Lower lobe of right lung (tissue), 2 donors: ENCODE measurements around the gene LRRC7. TPM values are rescaled to one million over a fixed set of nuclear protein-coding genes. Genes with fewer than 3 reads are reported as not detected.

Source experiments
- ATAC-seq, 2 donors: fragments of 200-7000 bp; cut with Tn5 transposase; one replicate each; pipeline ENCODE4 v1.9.1; 2020 to 2022; ENCODE audit warnings: mild to moderate bottlenecking in 2 of 2, moderate library complexity in 2 of 2
- DNase-seq: peaks from one replicate; pipeline ENCODE4 v3.0.0-alpha.2; 2020
- H3K27ac ChIP-seq: fragments of 200-600 bp; one replicate; pipeline ENCODE4 v1.8.0; 2022
- H3K27me3 ChIP-seq: fragments of 200-600 bp; one replicate; pipeline ENCODE4 v1.8.0; 2022; ENCODE audit warnings: low read depth
- H3K36me3 ChIP-seq: fragments of 200-600 bp; one replicate; pipeline ENCODE4 v1.8.0; 2022; ENCODE audit warnings: mild to moderate bottlenecking
- H3K4me1 ChIP-seq: fragments of 200-600 bp; one replicate; pipeline ENCODE4 v1.8.0; 2022
- H3K4me3 ChIP-seq: fragments of 200-600 bp; one replicate; pipeline ENCODE4 v1.8.0; 2022; ENCODE audit warnings: mild to moderate bottlenecking
- H3K9me3 ChIP-seq: fragments of 200-600 bp; one replicate; pipeline ENCODE4 v1.8.0; 2022
- intact Hi-C: fragments of 100-400 bp; cut with DNase I; formaldehyde crosslinking; loops from one replicate; pipeline ENCODE4 v1.11.0; 2022
- total RNA-seq: library from RNA; stranded (reverse); fragmentation: NEBNext Ultra II Directional; extraction: Animal tissue kit (Norgen Biotek cat#: 25700); gene quantifications from one replicate; pipeline ENCODE4 v1.2.1, GENCODE V29; 2021
- TF ChIP-seq, protein P1 (sequence below): fragments of 200-600 bp; IDR thresholded peaks from one replicate; pipeline ENCODE4 v1.8.0; 2022; ENCODE audit warnings: antibody characterized with exemption, mild to moderate bottlenecking
- donor health status: DM: no; HTN: yes; CAD: no; lungs with severe emphysema.

Gene LRRC7
- total RNA-seq, 1 donor from 2014 or later = not detected

DNA sequence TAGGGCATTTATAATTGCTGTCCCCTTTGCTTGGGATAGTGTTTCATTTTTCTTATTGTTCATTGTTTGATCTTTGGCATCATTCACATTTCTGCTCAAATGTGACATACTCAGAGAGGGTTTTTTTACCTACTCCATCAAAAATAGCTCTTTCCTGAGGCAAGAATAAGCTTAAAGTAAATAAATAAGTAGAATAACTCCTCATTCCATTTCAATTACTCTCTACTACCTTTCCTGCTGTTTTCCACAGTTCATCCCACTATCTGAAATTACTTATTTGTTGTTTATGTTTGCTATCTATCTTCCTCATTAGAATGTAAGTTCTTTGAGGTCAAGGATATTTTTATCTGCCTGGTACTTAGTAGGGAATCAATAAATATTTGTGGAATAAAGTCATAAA is 517.8 kb downstream of the LRRC7 start:
- ATAC-seq (no peak), DNase-seq (no peak)
- Histone ChIP-seq H3K27ac (no peak overlapping the region), H3K4me3 (no peak overlapping the region), H3K27me3 (no peaks in the 10 kb centered on the region), H3K36me3 (no peaks in the 10 kb centered on the region), H3K9me3 (no peaks in the 10 kb centered on the region), H3K4me1 (no peaks in the 10 kb centered on the region)
- TF ChIP-seq, protein P1, sequence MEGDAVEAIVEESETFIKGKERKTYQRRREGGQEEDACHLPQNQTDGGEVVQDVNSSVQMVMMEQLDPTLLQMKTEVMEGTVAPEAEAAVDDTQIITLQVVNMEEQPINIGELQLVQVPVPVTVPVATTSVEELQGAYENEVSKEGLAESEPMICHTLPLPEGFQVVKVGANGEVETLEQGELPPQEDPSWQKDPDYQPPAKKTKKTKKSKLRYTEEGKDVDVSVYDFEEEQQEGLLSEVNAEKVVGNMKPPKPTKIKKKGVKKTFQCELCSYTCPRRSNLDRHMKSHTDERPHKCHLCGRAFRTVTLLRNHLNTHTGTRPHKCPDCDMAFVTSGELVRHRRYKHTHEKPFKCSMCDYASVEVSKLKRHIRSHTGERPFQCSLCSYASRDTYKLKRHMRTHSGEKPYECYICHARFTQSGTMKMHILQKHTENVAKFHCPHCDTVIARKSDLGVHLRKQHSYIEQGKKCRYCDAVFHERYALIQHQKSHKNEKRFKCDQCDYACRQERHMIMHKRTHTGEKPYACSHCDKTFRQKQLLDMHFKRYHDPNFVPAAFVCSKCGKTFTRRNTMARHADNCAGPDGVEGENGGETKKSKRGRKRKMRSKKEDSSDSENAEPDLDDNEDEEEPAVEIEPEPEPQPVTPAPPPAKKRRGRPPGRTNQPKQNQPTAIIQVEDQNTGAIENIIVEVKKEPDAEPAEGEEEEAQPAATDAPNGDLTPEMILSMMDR = no peak
- intact Hi-C loops = no loop called here

DNA sequence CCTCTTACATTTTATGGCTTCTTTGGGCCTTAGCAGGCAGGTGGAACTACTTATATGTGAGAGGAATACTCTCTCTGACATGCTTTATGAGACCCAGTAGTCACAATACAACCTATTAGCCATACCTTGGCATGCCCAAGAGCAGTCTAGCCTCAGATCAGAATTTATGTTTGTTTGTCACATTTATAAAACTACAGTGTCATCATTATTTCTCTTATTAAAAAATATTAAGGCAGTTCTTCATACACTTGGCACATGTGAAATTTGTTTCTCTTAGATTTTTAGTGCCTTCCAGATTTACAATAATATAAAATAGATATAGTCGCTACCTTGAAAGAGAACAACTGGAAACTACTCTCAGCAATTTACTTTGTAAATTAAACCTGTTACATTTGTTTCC is 519.2 kb downstream of the LRRC7 start:
- Histone ChIP-seq H3K9me3 (no peaks in the 10 kb centered on the region), H3K4me3 (no peak overlapping the region), H3K36me3 (no peaks in the 10 kb centered on the region), H3K27me3 (no peaks in the 10 kb centered on the region), H3K27ac (no peak overlapping the region), H3K4me1 (no peaks in the 10 kb centered on the region)
- ATAC-seq (no peak), DNase-seq (no peak)
- intact Hi-C loops = no loop called here
- TF ChIP-seq, protein P1 = no peak

- Histone ChIP-seq H3K27ac (no peak overlapping the region), H3K4me3 (no peak overlapping the region), H3K36me3 (no peaks in the 10 kb centered on the region), H3K4me1 (no peaks in the 10 kb centered on the region), H3K27me3 (no peaks in the 10 kb centered on the region), H3K9me3 (no peaks in the 10 kb centered on the region)
- intact Hi-C loops = no loop called here
- no peak for ATAC-seq
- TF ChIP-seq, protein P1 = no peak
- no peak for DNase-seq
Observed at GRCh38 chr1:70090141-70090540, 522.4 kb downstream of the LRRC7 start.

GRCh38 chr1:70090875-70091274 is 523.2 kb downstream of the LRRC7 start:
- no peaks in the 10 kb centered on the region for H3K27me3 ChIP-seq
- no peak for ATAC-seq
- H3K4me1 ChIP-seq = no peaks in the 10 kb centered on the region
- no peak overlapping the region for H3K4me3 ChIP-seq
- H3K36me3 ChIP-seq = no peaks in the 10 kb centered on the region
- TF ChIP-seq, protein P1 = no peak
- no peak for DNase-seq
- intact Hi-C loops = no loop called here
- no peak overlapping the region for H3K27ac ChIP-seq
- H3K9me3 ChIP-seq = no peaks in the 10 kb centered on the region

DNA sequence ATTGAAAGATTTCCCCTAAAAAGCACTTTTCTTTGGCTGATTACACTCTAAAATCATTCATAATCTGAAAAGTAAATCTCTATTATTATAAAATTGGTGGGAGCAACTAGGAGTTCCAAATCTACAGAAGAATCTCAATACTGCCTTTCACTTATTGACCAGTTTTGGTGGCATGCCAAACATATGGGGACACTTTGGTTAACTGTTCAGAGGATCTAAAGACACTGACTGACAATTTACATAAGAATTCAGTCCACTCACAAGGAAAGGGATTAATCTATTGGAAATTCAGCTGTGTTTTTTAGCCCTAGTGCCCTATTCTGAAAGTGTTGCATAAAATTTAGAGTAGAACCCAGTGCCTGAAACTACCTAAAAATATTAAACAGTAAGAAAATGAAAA is 524.1 kb downstream of the LRRC7 start:
- DNase-seq (no peak), ATAC-seq (no peak)
- intact Hi-C loops = no loop called here
- TF ChIP-seq, protein P1 = no peak
- Histone ChIP-seq H3K4me3 (no peak overlapping the region), H3K27ac (no peak overlapping the region), H3K4me1 (no peaks in the 10 kb centered on the region), H3K36me3 (no peaks in the 10 kb centered on the region), H3K9me3 (no peaks in the 10 kb centered on the region), H3K27me3 (no peaks in the 10 kb centered on the region)

GRCh38 chr1:70092526-70092925 is 524.8 kb downstream of the LRRC7 start:
- Histone ChIP-seq H3K4me3 (no peak overlapping the region), H3K27ac (no peak overlapping the region), H3K9me3 (no peaks in the 10 kb centered on the region), H3K27me3 (no peaks in the 10 kb centered on the region), H3K36me3 (no peaks in the 10 kb centered on the region), H3K4me1 (no peaks in the 10 kb centered on the region)
- ATAC-seq (no peak), DNase-seq (no peak)
- intact Hi-C loops = no loop called here
- TF ChIP-seq, protein P1 = no peak
